GM18909 (cell line): Measurements from ENCODE around the gene LAMA5.

Experiments used
- ATAC-seq: cut with Tn5 transposase; IDR thresholded peaks from one replicate; pipeline ENCODE4 v1.9.1; 2021; ENCODE audit warnings: mild to moderate bottlenecking; ENCODE audit not compliant: unreplicated experiment, poor library complexity

The LAMA5 gene

GRCh38 chr20:62391165-62392076 lies 24.3 kb upstream of the LAMA5 start:
- ATAC-seq: no peak

- ATAC-seq: no peak
Measured at GRCh38 chr20:62390317-62391164, 23.4 kb upstream of the LAMA5 start.

- no peak for ATAC-seq
Measured at GRCh38 chr20:62389601-62390087, 22.5 kb upstream of the LAMA5 start.

- ATAC-seq: no peak
Measured at GRCh38 chr20:62388839-62389600, 21.9 kb upstream of the LAMA5 start.

- ATAC-seq: no peak
Measured at GRCh38 chr20:62387933-62388635, 21.0 kb upstream of the LAMA5 start.

- no peak for ATAC-seq
Measured at GRCh38 chr20:62387219-62387913, 20.3 kb upstream of the LAMA5 start.

GRCh38 chr20:62386383-62387218 lies 19.5 kb upstream of the LAMA5 start, which contains the start of gene RPS21:
Gene RPS21 (plus strand): TSS chr20:62387103. CDS start chr20:62387339, 236 bp downstream.
- ATAC-seq: peak; percentile 79

GRCh38 chr20:62382306-62383198 lies 15.4 kb upstream of the LAMA5 start:
- peak; percentile 65 for ATAC-seq

- ATAC-seq: no peak
Measured at GRCh38 chr20:62381842-62382241, 14.7 kb upstream of the LAMA5 start.

GRCh38 chr20:62381202-62381797 lies 14.2 kb upstream of the LAMA5 start:
- no peak for ATAC-seq

- ATAC-seq: no peak
Measured at GRCh38 chr20:62378215-62378614, 11.1 kb upstream of the LAMA5 start.

- no peak for ATAC-seq
Measured at GRCh38 chr20:62377615-62378178, 10.6 kb upstream of the LAMA5 start.

GRCh38 chr20:62377064-62377461 lies 10.0 kb upstream of the LAMA5 start:
- ATAC-seq: no peak

- ATAC-seq: no peak
Measured at GRCh38 chr20:62376112-62377063, 9.3 kb upstream of the LAMA5 start.
